NCI-H187 treated with DMSO at 0.1 percent for 48 hours (cell line): Measurements from ENCODE around the gene RAB6B.

Experiments
- DNase-seq: peaks from one replicate; lab custom pipeline; 2025; lab: John Stamatoyannopoulos, UW

Gene RAB6B

GRCh38 chr3:133895208-133896001, at the start of gene RAB6B:
Gene RAB6B, minus strand, starts transcription at chr3:133895882. Its CDS starts 416 bp downstream, at chr3:133895466.
- DNase-seq, result no peak

GRCh38 chr3:133944641-133945380, 49.1 kb upstream of the RAB6B start:
- no peak for DNase-seq

- no peak for DNase-seq
Observed at GRCh38 chr3:133944181-133944580, 48.5 kb upstream of the RAB6B start.

GRCh38 chr3:133943639-133944141, 48.0 kb upstream of the RAB6B start:
- DNase-seq, result no peak

- DNase-seq, result no peak
Observed at GRCh38 chr3:133943031-133943535, 47.4 kb upstream of the RAB6B start.

- DNase-seq, result no peak
Observed at GRCh38 chr3:133941415-133941821, 45.7 kb upstream of the RAB6B start.

GRCh38 chr3:133940536-133940935, 44.9 kb upstream of the RAB6B start:
- DNase-seq, result no peak

- DNase-seq, result no peak
Observed at GRCh38 chr3:133939463-133939835, 43.8 kb upstream of the RAB6B start.

- DNase-seq, result no peak
Observed at GRCh38 chr3:133938770-133939462, 43.2 kb upstream of the RAB6B start.

- no peak for DNase-seq
Observed at GRCh38 chr3:133937756-133938601, 42.3 kb upstream of the RAB6B start.

- DNase-seq, result no peak
Observed at GRCh38 chr3:133937061-133937686, 41.5 kb upstream of the RAB6B start.

- no peak for DNase-seq
Observed at GRCh38 chr3:133935843-133936769, 40.4 kb upstream of the RAB6B start.

GRCh38 chr3:133934996-133935842, 39.5 kb upstream of the RAB6B start:
- no peak for DNase-seq

GRCh38 chr3:133934073-133934970, 38.6 kb upstream of the RAB6B start:
- DNase-seq, result no peak

- no peak for DNase-seq
Observed at GRCh38 chr3:133933097-133934024, 37.7 kb upstream of the RAB6B start.

- DNase-seq, result no peak
Observed at GRCh38 chr3:133932009-133932408, 36.3 kb upstream of the RAB6B start.

GRCh38 chr3:133931084-133931483, 35.4 kb upstream of the RAB6B start:
- no peak for DNase-seq
